PC-9 (cell line): Measurements from ENCODE around the gene AP2A1.

Source experiments
- CTCF ChIP-seq: fragments of 200-600 bp; sonication (generic); conservative IDR thresholded peaks from 2 replicates; pipeline ENCODE4 v1.6.1; 2017; ENCODE audit warnings: mixed run types, antibody characterized with exemption, mild to moderate bottlenecking, moderate library complexity
- EZH2 ChIP-seq: fragments of 200-600 bp; sonication (generic); IDR thresholded peaks from 2 replicates; pipeline ENCODE4 v1.8.0; 2017; ENCODE audit warnings: antibody characterized with exemption, low read depth

GRCh38 chr19:49807058-49807903 is 40.5 kb downstream of the AP2A1 start:
- TF ChIP-seq CTCF (no peak), EZH2 (no peak)
